Fibroblast of gingiva (primary cell): ENCODE measurements around the gene AMHR2.
"Not testable (repeated sequence)": the region's sequence is repeated elsewhere in the genome, so short reads cannot be mapped to it uniquely, and the experiment has no call there.

ENCODE experiments used
- DNase-seq: peaks from one replicate; pipeline ENCODE4 v3.0.0-alpha.2; 2011; ENCODE audit warnings: low read depth

AMHR2 gene

DNA sequence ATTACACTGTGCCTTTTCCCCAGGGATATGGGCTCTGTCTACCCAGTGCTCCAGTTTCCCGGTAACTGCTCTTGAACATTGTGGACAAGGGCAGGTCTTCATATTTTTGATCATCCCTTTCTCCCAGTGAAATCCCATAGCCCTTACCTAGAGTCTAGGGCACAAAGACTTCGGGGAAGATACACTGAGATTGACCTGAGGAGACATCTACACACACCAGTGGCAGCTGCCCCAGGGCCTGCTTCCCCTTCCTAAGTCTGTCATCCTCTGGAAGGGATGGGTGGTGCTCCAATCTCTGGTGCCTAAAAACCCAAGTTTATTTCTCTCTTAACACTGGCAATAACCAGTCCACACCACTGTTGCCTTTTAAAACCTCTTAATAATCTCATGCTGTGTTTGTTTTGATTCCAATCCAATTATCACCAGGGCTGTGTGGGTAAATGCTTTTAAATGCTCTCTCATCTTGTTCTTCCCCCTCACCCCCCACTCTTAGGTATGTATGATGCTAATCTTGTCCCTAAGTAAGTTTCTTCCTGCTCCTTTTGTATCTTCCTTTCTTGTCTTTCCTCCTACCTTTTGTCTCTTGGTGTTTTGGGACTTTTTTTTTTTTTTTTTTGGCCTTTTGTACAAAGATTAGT, 7.8 kb upstream of the AMHR2 start:
- DNase-seq: not testable (repeated sequence)

DNA sequence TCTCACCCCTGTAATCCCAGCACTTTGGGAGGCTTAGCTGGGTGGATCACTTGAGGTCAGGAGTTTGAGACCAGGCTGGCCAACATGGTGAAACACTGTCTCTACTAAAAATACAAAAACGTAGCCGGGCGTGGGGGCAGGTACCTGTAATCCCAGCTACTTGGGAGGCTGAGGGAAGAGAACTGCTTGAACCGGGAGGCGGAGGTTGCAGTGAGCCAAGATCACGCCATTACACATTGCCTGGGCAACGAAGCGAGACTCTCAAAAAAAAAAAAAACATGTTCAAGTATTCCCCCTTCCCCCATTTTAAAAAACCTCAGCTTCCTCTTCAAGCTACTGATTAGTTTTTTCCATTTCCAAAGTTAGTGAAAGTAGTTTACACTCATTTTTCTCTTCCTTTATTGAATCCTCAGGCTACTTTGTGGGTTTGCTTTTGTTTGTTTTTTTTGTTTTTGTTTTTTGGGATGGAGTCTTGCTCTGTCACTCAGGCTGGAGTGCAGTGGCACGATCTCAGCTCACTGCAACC, 6.3 kb upstream of the AMHR2 start:
- DNase-seq: not testable (repeated sequence)

DNA sequence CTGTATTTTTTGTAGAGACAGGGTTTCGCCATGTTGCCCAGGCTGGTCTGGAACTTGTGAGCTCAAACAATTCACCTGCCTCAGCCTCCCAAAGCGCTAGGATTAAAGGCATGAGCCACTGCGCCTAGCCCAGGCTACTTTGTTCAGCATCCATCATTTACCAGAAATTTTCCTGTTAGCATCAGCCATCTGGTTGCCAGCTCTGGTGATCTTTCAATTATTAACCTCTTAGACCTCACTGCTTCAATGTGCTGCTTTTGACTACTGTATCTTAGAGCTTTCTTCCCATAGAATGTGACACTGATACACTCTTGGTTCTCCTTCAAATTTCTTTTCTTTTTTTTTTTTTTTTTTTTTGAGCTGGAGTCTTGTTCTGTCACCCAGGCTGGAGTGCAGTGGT, 5.4 kb upstream of the AMHR2 start:
- no peak for DNase-seq

DNA sequence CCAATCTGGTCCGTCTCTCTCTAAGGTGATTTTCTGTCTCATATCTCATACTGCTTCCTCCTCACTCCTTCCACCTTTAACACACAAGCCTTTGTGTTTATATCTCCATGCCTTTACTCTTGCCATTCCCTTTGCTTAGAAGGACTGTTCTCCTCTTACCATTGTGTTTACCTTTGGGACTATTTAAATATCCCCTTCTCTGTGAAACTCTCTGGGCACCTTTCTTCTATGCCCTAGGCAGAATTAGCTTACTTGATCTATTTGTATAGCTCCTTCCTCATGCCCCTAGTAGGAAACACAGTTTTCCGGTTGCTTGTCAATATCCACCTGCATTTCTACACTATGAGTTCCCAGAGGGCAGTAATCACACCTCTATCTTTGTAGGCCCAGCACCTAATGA, 3.9 kb upstream of the AMHR2 start:
- no peak for DNase-seq

DNA sequence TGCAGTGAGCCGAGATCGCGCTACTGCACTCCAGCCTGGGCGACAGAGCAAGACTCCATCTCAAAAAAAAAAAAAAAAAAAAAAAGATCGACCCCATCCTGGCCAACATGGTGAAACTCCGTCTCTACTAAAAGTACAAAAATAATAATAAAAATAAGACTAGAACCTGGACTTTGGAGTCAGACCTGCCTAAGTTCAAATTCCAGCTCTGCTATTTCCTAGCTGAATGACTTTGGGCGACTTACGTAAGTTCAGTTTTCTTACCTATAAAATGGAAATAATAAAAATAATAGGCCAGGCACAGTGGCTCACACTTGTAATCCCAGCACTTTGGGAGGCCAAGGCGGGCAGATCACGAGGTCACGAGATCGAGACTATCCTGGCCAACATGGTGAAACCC, 1.4 kb upstream of the AMHR2 start:
- DNase-seq: not testable (repeated sequence)

DNA sequence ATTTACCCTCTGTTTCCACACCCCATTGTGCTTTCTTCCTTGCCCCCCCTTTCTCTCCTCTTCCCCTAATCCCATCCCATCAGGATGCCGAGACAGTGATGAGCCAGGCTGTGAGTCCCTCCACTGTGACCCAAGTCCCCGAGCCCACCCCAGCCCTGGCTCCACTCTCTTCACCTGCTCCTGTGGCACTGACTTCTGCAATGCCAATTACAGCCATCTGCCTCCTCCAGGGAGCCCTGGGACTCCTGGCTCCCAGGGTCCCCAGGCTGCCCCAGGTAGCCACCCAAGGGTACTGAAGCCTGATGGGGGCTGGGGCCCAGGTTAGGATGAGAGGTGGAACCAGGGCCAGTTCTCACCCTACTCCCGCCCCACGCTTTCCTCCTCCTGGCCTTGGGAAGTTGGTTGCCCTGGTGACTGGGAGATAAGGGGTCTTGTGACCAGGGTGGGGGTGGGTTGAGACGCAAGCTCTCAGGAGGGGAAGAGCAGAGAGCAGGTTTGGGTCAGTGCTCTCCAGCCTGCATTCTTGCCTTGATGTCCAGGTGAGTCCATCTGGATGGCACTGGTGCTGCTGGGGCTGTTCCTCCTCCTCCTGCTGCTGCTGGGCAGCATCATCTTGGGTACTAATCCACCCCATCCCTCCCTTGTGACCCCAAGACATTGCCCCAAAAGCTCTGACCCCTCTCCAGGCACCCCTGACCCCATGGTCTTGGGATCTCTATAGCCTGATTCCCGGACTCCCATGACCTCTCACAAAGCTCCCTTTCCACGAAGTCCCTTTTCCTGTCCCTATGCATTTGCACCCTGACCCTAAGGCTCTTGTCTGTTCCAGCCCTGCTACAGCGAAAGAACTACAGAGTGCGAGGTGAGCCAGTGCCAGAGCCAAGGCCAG, 1.2 kb downstream of the AMHR2 start:
- DNase-seq: no peak

DNA sequence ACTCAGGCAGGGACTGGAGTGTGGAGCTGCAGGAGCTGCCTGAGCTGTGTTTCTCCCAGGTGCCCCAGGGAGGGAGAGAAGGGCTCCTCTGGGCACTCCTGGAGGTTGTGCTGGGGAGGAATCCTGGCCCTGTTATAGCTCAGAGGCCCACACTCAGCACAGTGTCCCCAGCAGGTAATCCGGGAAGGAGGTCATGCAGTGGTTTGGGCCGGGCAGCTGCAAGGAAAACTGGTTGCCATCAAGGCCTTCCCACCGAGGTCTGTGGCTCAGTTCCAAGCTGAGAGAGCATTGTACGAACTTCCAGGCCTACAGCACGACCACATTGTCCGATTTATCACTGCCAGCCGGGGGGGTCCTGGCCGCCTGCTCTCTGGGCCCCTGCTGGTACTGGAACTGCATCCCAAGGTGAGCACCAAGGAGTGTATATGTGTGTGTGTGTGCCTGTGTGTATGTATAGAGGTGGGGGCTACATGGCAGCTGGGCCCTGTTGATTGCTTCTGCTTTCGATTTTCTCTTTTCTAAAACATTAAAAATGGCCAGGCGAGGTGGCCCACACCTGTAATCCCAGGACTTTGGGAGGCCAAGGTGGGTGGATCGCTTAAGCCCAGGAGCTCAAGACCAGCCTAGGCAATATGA, 2.0 kb downstream of the AMHR2 start:
- DNase-seq: no peak

DNA sequence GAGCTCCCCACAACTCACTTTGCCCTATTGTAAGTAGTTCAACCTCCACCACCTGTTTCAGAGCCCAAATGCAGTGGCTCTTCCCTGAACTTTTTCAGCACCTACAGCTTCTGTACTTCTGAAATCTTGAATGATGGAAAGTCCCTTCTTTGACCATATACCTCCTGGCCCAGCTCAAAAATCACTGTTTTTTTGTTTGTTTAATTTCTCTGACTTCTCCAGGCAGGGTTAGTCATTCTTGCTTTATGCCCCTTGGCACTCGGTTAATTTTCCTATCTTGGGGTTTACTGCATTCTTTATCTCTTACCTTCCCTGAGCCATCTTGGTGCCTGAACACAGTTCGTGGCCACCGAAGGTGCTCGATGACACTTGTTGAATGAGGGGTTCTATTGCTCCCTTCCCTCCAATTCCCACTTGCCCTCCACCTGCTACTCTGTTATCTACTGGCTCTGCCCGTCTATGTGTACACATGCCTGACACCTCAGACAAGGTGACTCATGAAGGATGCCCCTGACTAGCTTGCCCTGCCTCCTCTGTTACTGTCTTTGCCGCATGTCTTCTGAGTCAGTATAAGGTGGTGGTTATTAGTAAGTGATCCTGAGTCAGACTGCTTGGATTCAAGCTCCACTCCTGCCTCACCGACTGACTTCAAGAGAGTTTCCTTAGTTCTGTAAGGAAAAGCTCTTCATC, 4.4 kb downstream of the AMHR2 start:
- peak; percentile 49 for DNase-seq

DNA sequence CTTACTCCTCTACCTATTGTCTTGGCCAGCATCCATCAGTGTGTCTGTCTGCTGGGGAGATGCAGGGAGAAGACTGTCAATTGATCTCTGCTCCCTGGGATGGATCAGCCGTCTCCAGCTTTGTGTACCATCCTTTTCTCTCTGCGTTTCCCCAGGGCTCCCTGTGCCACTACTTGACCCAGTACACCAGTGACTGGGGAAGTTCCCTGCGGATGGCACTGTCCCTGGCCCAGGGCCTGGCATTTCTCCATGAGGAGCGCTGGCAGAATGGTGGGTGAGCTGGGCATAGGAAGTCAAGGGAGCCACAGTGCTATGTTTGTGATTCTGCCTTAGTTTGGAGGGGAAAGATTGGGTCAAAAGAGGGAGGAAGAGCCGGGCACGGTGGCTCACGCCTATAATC, 5.1 kb downstream of the AMHR2 start:
- DNase-seq: no peak

DNA sequence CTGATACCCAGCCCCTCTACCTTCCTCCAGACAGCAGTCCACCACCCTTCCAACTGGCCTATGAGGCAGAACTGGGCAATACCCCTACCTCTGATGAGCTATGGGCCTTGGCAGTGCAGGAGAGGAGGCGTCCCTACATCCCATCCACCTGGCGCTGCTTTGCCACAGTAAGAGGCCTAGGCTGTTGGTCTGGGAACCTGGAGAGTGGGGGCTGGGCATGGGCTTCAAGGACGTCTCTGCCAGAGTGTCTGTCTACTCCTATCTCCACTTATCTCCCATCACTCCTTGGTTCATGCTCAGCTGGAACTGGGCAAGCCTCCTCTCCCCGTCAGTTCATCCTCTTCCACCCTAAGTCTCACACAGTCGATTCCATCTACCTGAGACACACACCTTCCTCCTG, 6.5 kb downstream of the AMHR2 start:
- no peak for DNase-seq

DNA sequence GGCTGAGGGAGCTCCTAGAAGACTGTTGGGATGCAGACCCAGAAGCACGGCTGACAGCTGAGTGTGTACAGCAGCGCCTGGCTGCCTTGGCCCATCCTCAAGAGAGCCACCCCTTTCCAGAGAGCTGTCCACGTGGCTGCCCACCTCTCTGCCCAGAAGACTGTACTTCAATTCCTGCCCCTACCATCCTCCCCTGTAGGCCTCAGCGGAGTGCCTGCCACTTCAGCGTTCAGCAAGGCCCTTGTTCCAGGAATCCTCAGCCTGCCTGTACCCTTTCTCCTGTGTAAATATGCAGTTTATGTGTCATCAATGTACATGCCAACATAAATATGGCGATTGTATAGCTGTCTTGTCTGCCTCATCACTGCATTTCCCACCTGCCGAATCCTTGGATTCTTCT, 7.5 kb downstream of the AMHR2 start:
- peak; percentile 38 for DNase-seq

DNA sequence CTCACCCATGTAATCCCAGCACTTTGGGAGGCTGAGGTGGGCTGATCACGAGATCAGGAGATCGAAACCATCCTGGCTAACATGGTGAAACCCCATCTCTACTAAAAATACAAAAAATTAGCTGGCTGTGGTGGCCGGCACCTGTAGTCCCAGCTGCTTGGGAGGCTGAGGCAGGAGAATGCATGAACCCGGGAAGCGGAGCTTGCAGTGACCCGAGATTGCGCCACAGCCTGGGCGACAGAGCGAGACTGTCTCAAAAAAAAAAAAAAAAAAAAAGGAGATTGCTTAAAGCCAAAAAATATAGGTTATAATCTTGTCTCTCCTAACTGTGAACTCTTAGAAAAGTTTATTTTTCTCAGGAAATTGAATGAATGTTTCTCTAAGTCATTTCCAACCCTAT, 11.7 kb downstream of the AMHR2 start:
- DNase-seq: not testable (repeated sequence)

DNA sequence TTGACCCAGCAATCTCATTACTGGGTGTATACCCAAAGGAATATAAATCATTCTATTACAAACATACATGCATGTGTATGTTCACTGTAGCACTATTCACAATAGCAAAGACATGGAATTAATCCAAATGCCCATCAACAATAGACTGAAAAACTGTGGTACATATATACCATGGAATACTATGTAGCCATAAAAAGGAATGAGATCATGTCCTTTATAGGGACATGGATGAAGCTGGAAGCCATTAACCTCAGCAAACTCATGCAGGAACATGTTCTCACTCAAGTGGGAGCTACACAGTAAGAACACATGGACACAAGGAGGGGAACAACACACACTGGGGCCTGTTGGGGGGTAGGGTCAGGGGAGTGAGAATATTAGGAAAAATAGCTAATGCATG, 15.9 kb downstream of the AMHR2 start:
- DNase-seq: not testable (repeated sequence)

DNA sequence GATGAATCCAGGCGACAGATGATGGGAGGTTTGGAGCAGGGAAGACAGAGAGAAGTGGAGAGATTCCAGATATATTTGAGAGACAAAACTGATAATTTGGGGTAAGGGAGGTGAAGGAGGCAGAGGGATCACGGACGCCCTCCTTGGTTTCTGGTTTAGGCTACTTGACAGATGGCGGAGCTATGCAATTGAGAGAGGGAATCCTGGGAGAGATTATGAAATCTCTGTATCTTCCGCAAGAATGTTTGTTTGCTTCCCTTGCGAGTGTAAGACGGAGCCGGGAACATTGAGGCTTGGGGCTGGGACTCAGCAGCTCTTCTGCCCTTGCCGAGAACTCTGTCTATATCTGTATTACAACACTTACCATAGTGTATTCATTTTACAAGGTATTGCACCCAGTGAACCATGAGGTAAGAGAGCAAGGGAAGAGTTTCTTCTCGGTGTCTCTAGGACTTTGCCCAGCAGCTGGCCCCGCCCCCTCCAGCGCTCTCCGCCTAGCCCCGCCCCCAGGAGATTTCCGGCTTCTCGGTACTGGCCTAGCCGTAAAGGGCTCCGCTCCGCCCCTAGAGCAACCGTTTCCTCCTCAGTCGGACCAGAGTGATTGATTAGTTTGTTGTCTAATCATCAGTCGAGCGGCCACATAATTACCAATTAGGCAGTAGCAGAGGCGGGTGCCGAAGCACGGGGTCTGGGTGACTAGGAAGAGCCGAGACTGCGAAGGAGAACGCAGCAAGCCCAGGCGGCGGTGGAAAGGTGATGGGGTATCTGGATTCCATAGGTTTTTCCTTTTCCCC, 17.6 kb downstream of the AMHR2 start, which contains the start of gene PRR13:
Gene PRR13 (plus strand): TSS at position 695 of the 794 bp plus-strand sequence. CDS start 981 bp downstream, outside the sequence.
- peak; percentile 99 for DNase-seq

DNA sequence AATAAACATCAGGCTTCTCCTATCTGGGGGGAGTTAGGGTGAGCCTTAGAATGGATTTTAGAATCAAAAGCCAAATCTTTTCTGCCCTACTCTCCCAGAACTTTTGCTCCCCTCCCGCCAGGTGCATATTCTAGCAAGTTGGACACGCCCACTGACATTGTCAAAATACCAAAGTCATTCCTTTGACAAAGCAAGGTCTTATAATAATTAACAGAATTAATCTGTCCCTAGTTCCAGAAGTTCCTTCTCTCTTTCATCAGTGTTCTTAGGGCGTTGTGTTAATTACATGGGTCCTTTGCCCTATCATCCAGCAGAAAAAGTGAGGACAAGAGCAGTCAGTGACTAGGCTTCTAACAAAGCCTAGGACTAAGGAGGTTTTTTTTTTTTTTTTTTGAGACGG, 20.3 kb downstream of the AMHR2 start:
- DNase-seq: no peak

DNA sequence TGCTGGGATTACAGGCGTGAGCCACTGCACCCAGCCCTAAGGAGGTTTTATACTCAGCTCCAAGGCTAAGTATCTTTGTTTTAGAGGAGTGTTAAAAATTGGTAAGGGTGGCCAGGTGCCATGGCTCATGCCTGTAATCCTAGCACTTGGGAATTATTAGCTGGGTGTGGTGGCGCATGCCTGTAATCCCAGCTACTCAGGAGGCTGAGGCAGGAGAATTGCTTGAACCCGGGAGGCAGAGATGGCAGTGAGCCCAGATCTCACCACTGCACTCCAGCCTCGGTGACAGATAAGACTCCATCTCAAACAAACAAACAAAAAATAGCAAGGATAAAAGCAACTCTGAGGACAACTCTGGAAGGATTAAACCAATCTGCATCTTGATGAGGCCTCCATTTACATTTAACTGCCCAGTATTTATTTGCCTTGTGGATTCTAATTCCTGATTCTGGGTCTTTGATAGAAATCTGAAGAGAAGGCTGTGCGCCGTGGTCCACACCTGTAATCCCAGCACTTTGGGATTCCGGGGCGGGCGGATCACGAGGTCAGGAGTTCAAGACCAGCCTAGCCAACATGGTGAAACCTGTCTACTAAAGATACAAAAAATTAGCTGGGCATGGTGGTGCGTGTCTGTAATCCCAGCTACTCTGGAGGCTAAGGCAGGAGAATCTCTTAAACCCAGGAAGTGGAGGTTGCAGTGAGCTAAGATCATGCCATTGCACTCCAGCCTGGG, 21.1 kb downstream of the AMHR2 start:
- DNase-seq: not testable (repeated sequence)

DNA sequence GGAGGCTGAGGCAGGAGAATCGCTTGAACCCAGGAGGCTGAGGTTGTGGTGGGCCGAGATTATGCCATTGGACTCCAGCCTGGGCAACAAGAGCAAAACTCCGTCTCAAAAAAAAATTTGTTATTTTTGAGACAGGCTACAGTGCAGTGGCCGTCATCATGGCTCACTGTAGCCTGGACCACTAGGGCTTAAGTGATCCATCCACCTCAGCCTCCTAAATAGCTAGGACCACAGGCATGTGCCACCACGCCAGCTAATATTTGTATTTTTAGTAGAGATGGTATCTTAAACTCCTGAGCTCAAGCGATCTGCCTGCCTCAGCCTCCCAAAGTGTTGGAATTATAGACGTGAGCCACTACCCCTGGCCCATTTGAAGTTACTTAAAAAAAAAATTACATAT, 27.3 kb downstream of the AMHR2 start:
- no peak for DNase-seq

DNA sequence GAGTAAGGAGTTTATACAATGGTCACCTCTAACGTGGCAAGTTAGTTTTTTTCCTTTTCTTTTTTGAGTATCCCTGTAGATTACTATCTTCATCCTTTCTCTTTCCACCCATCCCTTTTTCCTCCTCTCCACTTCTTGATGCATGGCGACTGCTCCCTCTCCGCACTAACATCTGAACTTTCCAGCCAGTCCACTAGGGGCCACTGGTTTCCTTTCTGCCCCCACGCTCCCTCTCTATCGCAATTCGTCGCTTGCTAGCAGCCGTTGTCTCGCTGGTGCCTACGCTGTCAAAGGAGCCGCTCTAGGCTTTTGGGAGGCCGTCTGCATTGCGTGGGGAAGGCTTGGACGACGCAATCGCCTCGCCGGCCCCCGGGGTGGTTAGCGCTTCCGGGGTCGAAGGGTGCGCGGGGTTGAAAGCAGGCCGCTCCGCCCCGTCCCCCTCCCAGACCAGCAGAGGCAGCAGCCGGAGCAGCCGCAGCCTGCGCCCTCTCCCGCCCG, 28.1 kb downstream of the AMHR2 start, which contains the start of gene PCBP2:
Gene PCBP2 (plus strand): TSS at position 442 of the 498 bp plus-strand sequence. CDS start 2,699 bp downstream, outside the sequence.
- peak; percentile 100 for DNase-seq

DNA sequence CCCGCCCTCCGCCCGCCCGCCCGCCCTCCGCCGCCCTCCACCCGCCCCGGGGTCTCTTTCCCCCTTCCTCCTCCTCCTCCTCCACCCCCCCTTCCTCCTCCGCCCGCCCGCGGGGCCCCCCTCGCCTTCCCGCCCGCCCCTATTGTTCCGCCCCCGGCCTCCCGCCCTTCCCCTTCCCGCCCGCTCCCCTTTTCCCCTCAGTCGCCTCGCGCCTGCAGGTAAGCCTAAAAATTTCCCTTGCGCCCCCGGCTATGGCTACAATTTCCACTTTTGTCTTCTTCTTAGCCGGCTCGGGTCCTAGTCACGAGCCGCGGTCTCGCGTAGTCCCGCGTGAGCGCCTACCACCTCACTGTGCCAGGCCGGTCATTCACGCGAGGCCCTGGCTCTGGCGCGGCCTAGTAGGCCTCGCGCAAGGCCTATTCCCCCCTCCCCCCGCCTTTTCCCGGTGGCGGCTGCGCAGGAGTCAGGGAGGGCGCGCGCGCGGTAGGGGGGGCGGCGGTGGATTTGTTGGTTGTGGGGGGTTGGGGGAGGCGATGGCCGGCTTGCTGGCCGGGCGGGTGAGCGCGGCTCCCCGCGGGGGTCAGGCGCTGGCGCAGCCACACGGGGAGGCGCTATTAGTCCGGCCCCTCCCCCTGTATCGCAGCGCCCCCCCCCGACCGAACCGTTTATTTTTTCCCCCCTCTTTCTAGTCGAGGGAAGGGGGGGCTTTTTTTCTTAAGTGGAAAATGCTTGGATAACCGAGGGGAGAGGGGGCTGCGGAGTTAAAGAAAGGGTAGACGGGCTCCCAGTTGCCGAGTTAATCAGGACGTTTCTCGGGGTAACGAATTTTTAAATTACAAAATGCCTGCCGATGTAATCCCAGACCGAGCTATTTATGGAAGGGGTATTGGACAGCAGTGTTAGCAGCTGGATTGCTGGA, 28.8 kb downstream of the AMHR2 start:
- peak; percentile 91 for DNase-seq
